ENCODE measurements around the gene MAFB.

MAFB gene

GRCh38 chr20:40654876-40655275 is 34.2 kb downstream of the MAFB start:
- H3K4me3 ChIP-seq (ENCODE audit: low read depth, low read length) = no peak overlapping the region
- no peaks in the 10 kb centered on the region for H3K9me3 ChIP-seq (ENCODE audit: control insufficient read depth, insufficient read depth, low read depth, low read length)
- CTCF ChIA-PET = interaction anchor here (0.9 kb wide), 1 partner anchor 50 kb away, joined by 3 read pairs; no protein-coding TSS in a partner anchor
- no peaks in the 10 kb centered on the region for H3K36me3 ChIP-seq (ENCODE audit: control insufficient read depth in 2 of 2, insufficient read depth in 1 of 2, low read length in 2 of 2)
- TF ChIP-seq ZNF580 (tag by site-specific recombination; IDR thresholded peaks at IDR 0.05) (no peak), ZIC2 (tag by site-specific recombination; IDR thresholded peaks at IDR 0.05) (peak; percentile 47; the same call in 1 of the 2 replicates), ZNF670 (tag by site-specific recombination; IDR thresholded peaks at IDR 0.05; ENCODE audit: low read depth) (no peak), ZNF658 (tag by site-specific recombination; IDR thresholded peaks at IDR 0.05) (no peak), ZSCAN18 (tag by site-specific recombination; IDR thresholded peaks at IDR 0.05) (0 out of 2 replicates have a peak, but pooled peaks have one; percentile 33), KLF16 (tag by site-specific recombination; IDR thresholded peaks at IDR 0.05) (no peak), ZNF561 (tag by site-specific recombination; IDR thresholded peaks at IDR 0.05; ENCODE audit: borderline replicate concordance) (no peak), ZNF37A (tag by site-specific recombination; IDR thresholded peaks at IDR 0.05) (no peak), PRDM10 (tag by site-specific recombination; IDR thresholded peaks at IDR 0.05) (peak; percentile 90), ZNF600 (tag by site-specific recombination; IDR thresholded peaks at IDR 0.05) (0 out of 2 replicates have a peak, but pooled peaks have one; percentile 18), ZNF335 (tag by site-specific recombination; conservative IDR thresholded peaks at IDR 0.05) (0 out of 2 replicates have a peak, but pooled peaks have one; percentile 19), ZNF416 (tag by site-specific recombination; IDR thresholded peaks at IDR 0.05) (no peak), ZFHX2 (tag by site-specific recombination; conservative IDR thresholded peaks at IDR 0.05) (no peak)
- TF ChIP-seq, protein P1, sequence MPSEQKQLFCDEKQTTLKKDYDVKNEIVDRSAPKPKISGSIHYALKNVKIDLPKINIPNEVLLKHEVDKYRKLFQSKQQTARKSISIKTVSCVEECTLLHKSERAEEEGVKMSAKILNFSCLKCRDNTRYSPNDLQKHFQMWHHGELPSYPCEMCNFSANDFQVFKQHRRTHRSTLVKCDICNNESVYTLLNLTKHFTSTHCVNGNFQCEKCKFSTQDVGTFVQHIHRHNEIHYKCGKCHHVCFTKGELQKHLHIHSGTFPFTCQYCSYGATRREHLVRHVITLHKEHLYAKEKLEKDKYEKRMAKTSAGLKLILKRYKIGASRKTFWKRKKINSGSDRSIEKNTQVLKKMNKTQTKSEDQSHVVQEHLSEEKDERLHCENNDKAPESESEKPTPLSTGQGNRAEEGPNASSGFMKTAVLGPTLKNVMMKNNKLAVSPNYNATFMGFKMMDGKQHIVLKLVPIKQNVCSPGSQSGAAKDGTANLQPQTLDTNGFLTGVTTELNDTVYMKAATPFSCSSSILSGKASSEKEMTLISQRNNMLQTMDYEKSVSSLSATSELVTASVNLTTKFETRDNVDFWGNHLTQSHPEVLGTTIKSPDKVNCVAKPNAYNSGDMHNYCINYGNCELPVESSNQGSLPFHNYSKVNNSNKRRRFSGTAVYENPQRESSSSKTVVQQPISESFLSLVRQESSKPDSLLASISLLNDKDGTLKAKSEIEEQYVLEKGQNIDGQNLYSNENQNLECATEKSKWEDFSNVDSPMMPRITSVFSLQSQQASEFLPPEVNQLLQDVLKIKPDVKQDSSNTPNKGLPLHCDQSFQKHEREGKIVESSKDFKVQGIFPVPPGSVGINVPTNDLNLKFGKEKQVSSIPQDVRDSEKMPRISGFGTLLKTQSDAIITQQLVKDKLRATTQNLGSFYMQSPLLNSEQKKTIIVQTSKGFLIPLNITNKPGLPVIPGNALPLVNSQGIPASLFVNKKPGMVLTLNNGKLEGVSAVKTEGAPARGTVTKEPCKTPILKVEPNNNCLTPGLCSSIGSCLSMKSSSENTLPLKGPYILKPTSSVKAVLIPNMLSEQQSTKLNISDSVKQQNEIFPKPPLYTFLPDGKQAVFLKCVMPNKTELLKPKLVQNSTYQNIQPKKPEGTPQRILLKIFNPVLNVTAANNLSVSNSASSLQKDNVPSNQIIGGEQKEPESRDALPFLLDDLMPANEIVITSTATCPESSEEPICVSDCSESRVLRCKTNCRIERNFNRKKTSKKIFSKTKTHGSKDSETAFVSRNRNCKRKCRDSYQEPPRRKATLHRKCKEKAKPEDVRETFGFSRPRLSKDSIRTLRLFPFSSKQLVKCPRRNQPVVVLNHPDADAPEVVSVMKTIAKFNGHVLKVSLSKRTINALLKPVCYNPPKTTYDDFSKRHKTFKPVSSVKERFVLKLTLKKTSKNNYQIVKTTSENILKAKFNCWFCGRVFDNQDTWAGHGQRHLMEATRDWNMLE (tag by site-specific recombination; conservative IDR thresholded peaks at IDR 0.05; ENCODE audit: low read depth) = 0 out of 2 replicates have a peak, but pooled peaks have one; percentile 24
- TF ChIP-seq, protein P2, sequence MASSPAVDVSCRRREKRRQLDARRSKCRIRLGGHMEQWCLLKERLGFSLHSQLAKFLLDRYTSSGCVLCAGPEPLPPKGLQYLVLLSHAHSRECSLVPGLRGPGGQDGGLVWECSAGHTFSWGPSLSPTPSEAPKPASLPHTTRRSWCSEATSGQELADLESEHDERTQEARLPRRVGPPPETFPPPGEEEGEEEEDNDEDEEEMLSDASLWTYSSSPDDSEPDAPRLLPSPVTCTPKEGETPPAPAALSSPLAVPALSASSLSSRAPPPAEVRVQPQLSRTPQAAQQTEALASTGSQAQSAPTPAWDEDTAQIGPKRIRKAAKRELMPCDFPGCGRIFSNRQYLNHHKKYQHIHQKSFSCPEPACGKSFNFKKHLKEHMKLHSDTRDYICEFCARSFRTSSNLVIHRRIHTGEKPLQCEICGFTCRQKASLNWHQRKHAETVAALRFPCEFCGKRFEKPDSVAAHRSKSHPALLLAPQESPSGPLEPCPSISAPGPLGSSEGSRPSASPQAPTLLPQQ (tag by site-specific recombination; IDR thresholded peaks at IDR 0.05) = 0 out of 2 replicates have a peak, but pooled peaks have one; percentile 22
- no peak overlapping the region for H3K27ac ChIP-seq (ENCODE audit: extremely low read depth, low read depth, low read length)
- POLR2A ChIA-PET = interaction anchor here (1.4 kb wide), 1 partner anchor 34 kb away, joined by 7 read pairs; the partner anchor contains the start of gene MAFB
- H3K4me1 ChIP-seq (ENCODE audit: control insufficient read depth, insufficient read depth, low read length) = no peaks in the 10 kb centered on the region

All from HEK293 (cell line).